IMR-90 (cell line): ENCODE measurements around the gene SLC22A5. TPM values are rescaled to one million over a fixed set of nuclear protein-coding genes. Genes with fewer than 3 reads are reported as not detected.

ENCODE experiments used
- ATAC-seq: fragments of 200-7000 bp; cut with Tn5 transposase; 2 replicates; pipeline ENCODE4 v1.9.1; 2020; ENCODE audit warnings: low read depth, mild to moderate bottlenecking, moderate library complexity
- BruUV-seq: library from RNA; stranded (reverse); fragments of 400-500 nt; replicated peaks from 2 replicates; lab custom pipeline; 2021; lab: Mats Ljungman, UMichigan
- CTCF ChIA-PET: fragments of 300-600 bp; formaldehyde crosslinking; extraction: SDS; loops from one replicate; lab custom pipeline; 2021; ENCODE audit warnings: antibody characterized with exemption; lab: Yijun Ruan, JAX
- POLR2A ChIA-PET: fragments of 300-600 bp; sonication (Branson Sonifier 250); formaldehyde crosslinking; loops from one replicate; lab custom pipeline; 2022; ENCODE audit warnings: antibody characterized with exemption; ENCODE audit not compliant: unreplicated experiment; lab: Charles Lee
- DNase-seq: peaks from one replicate; pipeline ENCODE4 v3.0.0; 2013
- H2AFZ ChIP-seq: replicated peaks from 2 replicates; pipeline ENCODE3; 2013; ENCODE audit warnings: low read length, mild to moderate bottlenecking; ENCODE audit not compliant: poor library complexity
- H2AK5ac ChIP-seq: 2 replicates; pipeline ENCODE4 v1.6.1; 2013; ENCODE audit warnings: low read depth, low read length, inconsistent platforms
- H2AK9ac ChIP-seq: replicated peaks from 2 replicates; pipeline ENCODE3; 2013; ENCODE audit warnings: mild to moderate bottlenecking, low read depth, low read length, moderate library complexity; ENCODE audit not compliant: poor library complexity
- H2BK120ac ChIP-seq: 2 replicates; pipeline ENCODE4 v1.6.1; 2013; ENCODE audit warnings: low read depth, low read length, inconsistent platforms
- H2BK15ac ChIP-seq: 3 replicates; pipeline ENCODE4 v1.6.1; 2013; ENCODE audit warnings: low read depth, low read length, inconsistent platforms
- H2BK20ac ChIP-seq: 2 replicates; pipeline ENCODE4 v1.6.1; 2013; ENCODE audit warnings: low read depth, mild to moderate bottlenecking, inconsistent platforms, low read length, moderate library complexity
- H2BK5ac ChIP-seq: 2 replicates; pipeline ENCODE4 v1.6.1; 2013; ENCODE audit warnings: mild to moderate bottlenecking, low read depth, low read length, inconsistent platforms; ENCODE audit not compliant: poor library complexity, severe bottlenecking
- H3K14ac ChIP-seq: replicated peaks from 2 replicates; pipeline ENCODE4 v1.6.1; 2013; ENCODE audit warnings: low read depth, low read length, inconsistent platforms
- H3K18ac ChIP-seq: 2 replicates; pipeline ENCODE4 v1.6.1; 2013; ENCODE audit warnings: low read depth, low read length, control low read depth
- H3K23ac ChIP-seq: 2 replicates; pipeline ENCODE4 v1.6.1; 2013; ENCODE audit warnings: low read depth, low read length, inconsistent platforms
- H3K27ac ChIP-seq: 2 replicates; pipeline ENCODE4 v1.5.1; 2013; ENCODE audit warnings: mild to moderate bottlenecking, control low read depth, low read length; ENCODE audit not compliant: insufficient read depth
- H3K27me3 ChIP-seq: 2 replicates; pipeline ENCODE4 v1.6.1; 2013; ENCODE audit warnings: low read length; ENCODE audit not compliant: control insufficient read depth, insufficient read depth
- H3K36me3 ChIP-seq: 2 replicates; pipeline ENCODE4 v1.6.1; 2013; ENCODE audit warnings: low read length, mixed read lengths; ENCODE audit not compliant: control insufficient read depth, insufficient read depth
- H3K4ac ChIP-seq: 2 replicates; pipeline ENCODE4 v1.6.1; 2013; ENCODE audit warnings: low read depth, low read length, inconsistent platforms
- H3K4me1 ChIP-seq: 2 replicates; pipeline ENCODE4 v1.6.1; 2013; ENCODE audit warnings: low read length, mixed read lengths; ENCODE audit not compliant: control insufficient read depth, insufficient read depth
- H3K4me2 ChIP-seq: 2 replicates; pipeline ENCODE4 v1.6.1; 2013; ENCODE audit warnings: low read depth, mild to moderate bottlenecking, control low read depth, low read length, moderate library complexity
- H3K4me3 ChIP-seq: 2 replicates; pipeline ENCODE4 v1.5.1; 2013; ENCODE audit warnings: low read depth, mild to moderate bottlenecking, control low read depth, low read length, moderate library complexity; ENCODE audit not compliant: insufficient read depth
- H3K56ac ChIP-seq: 2 replicates; pipeline ENCODE4 v1.6.1; 2013; ENCODE audit warnings: low read length, inconsistent platforms; ENCODE audit not compliant: insufficient read depth; ENCODE audit errors: extremely low read depth
- H3K79me1 ChIP-seq, 2 experiments: 2 replicates each; pipeline ENCODE4 v1.6.1; 2013; ENCODE audit warnings: low read length in 2 of 2, inconsistent platforms in 1 of 2, low read depth in 1 of 2
- H3K9ac ChIP-seq: 2 replicates; pipeline ENCODE4 v1.6.1; 2013; ENCODE audit warnings: low read depth, low read length, control low read depth
- H3K9me1 ChIP-seq: 2 replicates; pipeline ENCODE4 v1.6.1; 2013; ENCODE audit warnings: low read length, inconsistent platforms; ENCODE audit not compliant: insufficient read depth
- H3K9me3 ChIP-seq: 2 replicates; pipeline ENCODE4 v1.6.1; 2013; ENCODE audit warnings: low read length; ENCODE audit not compliant: control insufficient read depth, insufficient read depth
- H4K20me1 ChIP-seq: 2 replicates; pipeline ENCODE4 v1.6.1; 2013; ENCODE audit warnings: low read length, inconsistent platforms; ENCODE audit not compliant: insufficient read depth
- H4K5ac ChIP-seq: 2 replicates; pipeline ENCODE4 v1.6.1; 2013; ENCODE audit warnings: mild to moderate bottlenecking, low read depth, low read length, control low read depth
- H4K8ac ChIP-seq, 2 experiments: 2 replicates each; pipeline ENCODE4 v1.6.1; 2013; ENCODE audit warnings: low read depth in 2 of 2, low read length in 2 of 2, control low read depth in 1 of 2, inconsistent platforms in 1 of 2
- H4K91ac ChIP-seq: 2 replicates; pipeline ENCODE4 v1.6.1; 2013; ENCODE audit warnings: low read depth, low read length, inconsistent platforms; ENCODE audit not compliant: insufficient read depth
- BHLHE40 ChIP-seq: fragments of 150-350 bp; IDR thresholded peaks from 2 replicates; pipeline ENCODE4 v1.6.1; 2016; ENCODE audit warnings: mild to moderate bottlenecking, low read depth, low read length
- CEBPB ChIP-seq: IDR thresholded peaks from 2 replicates; pipeline ENCODE4 v1.6.1; 2012; ENCODE audit warnings: low read depth, low read length, improper control_type of control experiment
- CHD1 ChIP-seq: IDR thresholded peaks from 2 replicates; pipeline ENCODE4 v1.6.1; 2012; ENCODE audit warnings: low read depth, low read length, improper control_type of control experiment
- ELK1 ChIP-seq: fragments of 150-350 bp; IDR thresholded peaks from 2 replicates; pipeline ENCODE4 v1.6.1; 2016; ENCODE audit warnings: low read depth, mild to moderate bottlenecking, low read length, moderate library complexity, borderline replicate concordance
- MAFK ChIP-seq: IDR thresholded peaks from 2 replicates; pipeline ENCODE4 v1.6.1; 2012; ENCODE audit warnings: low read depth, low read length, improper control_type of control experiment
- MAZ ChIP-seq: IDR thresholded peaks from 2 replicates; pipeline ENCODE4 v1.6.1; 2012; ENCODE audit warnings: low read depth, mild to moderate bottlenecking, low read length, improper control_type of control experiment, moderate library complexity, borderline replicate concordance
- MXI1 ChIP-seq: IDR thresholded peaks from 2 replicates; pipeline ENCODE4 v1.6.1; 2012; ENCODE audit warnings: low read depth, mild to moderate bottlenecking, low read length, moderate library complexity, borderline replicate concordance
- POLR2A ChIP-seq: IDR thresholded peaks from 2 replicates; pipeline ENCODE4 v1.6.1; 2012; ENCODE audit warnings: mild to moderate bottlenecking, low read depth, low read length
- RAD21 ChIP-seq: IDR thresholded peaks from 2 replicates; pipeline ENCODE4 v1.6.1; 2012; ENCODE audit warnings: low read length, improper control_type of control experiment
- RCOR1 ChIP-seq: IDR thresholded peaks from 2 replicates; pipeline ENCODE4 v1.6.1; 2012; ENCODE audit warnings: mild to moderate bottlenecking, low read length, improper control_type of control experiment; ENCODE audit not compliant: insufficient replicate concordance
- USF2 ChIP-seq: fragments of 150-350 bp; IDR thresholded peaks from 2 replicates; pipeline ENCODE4 v1.6.1; 2017; ENCODE audit warnings: mild to moderate bottlenecking, antibody characterized with exemption, low read length, low read depth
- dilution Hi-C: fragments of 300-500 bp; cut with HindIII; formaldehyde crosslinking; loops from one replicate; pipeline ENCODE4 v1.14.3; 2018; ENCODE audit warnings: low sequenced_read_pairs; ENCODE audit not compliant: unreplicated experiment
- in situ Hi-C: fragments of 300-500 bp; cut with MboI; formaldehyde crosslinking; loops from 3 replicates; pipeline ENCODE4 v1.14.3; 2019; ENCODE audit warnings: low sequenced_read_pairs, inconsistent platforms, mixed read lengths
- intact Hi-C: fragments of 100-400 bp; cut with micrococcal nuclease; formaldehyde crosslinking; loops from 2 replicates; pipeline ENCODE4 v1.10.0; 2022
- polyA plus RNA-seq, 3 experiments: library from polyadenylated mRNA; depleted of rRNA; stranded (reverse); fragments of >200 nt; gene quantifications; 2 replicates each; pipeline ENCODE4 v1.2.3, GENCODE V29; 2012; ENCODE audit warnings: low replicate concordance in 1 of 3
- total RNA-seq: library from RNA; depleted of rRNA; stranded (reverse); fragments of >200 nt; gene quantifications from 2 replicates; pipeline ENCODE4 v1.2.3, GENCODE V29; 2012

Gene SLC22A5
- total and polyA plus RNA-seq, 2 of the 4 experiments (the other 2 are of a cell fraction): 6.1 to 7.1 TPM

- Histone ChIP-seq H3K4me2 (no peak overlapping the region), H2AK5ac (no peak overlapping the region), H2AK9ac (no peak overlapping the region), H3K9me3 (no peaks in the 10 kb centered on the region), H2BK5ac (no peak overlapping the region), H3K27ac (no peak overlapping the region), H2BK20ac (no peak overlapping the region), H4K91ac (no peak overlapping the region), H2BK15ac (no peak overlapping the region), H3K4ac (no peak overlapping the region), H3K14ac (no peak overlapping the region), H3K23ac (no peak overlapping the region), H3K56ac (no peak overlapping the region), H2AFZ (no peak overlapping the region), H2BK120ac (no peak overlapping the region), H4K20me1 (no peaks in the 10 kb centered on the region), H3K79me1 (peaks cover 11 to 49% of the 10 kb centered on the region in 2 experiments), H3K4me1 (peaks cover 19% of the 10 kb centered on the region), H3K9ac (no peak overlapping the region), H3K18ac (no peak overlapping the region), H4K8ac (no peak overlapping the region), H4K5ac (no peak overlapping the region), H3K36me3 (no peaks in the 10 kb centered on the region), H3K27me3 (no peaks in the 10 kb centered on the region), H3K9me1 (peaks cover 7% of the 10 kb centered on the region), H3K4me3 (no peak overlapping the region)
- TF ChIP-seq MAFK (no peak), USF2 (no peak), BHLHE40 (no peak), CHD1 (no peak), RCOR1 (no peak), MAZ (no peak), ELK1 (no peak), CEBPB (no peak), MXI1 (no peak), RAD21 (no peak), POLR2A (no peak)
- ChIA-PET POLR2A (no interaction called here), CTCF (no interaction called here)
- no TSS peak for BruUV-seq
- ATAC-seq (no peak), DNase-seq (no peak)
- intact Hi-C loops: no loop called here
- in situ Hi-C loops: no loop called here
- dilution Hi-C loops: no loop called here
These were observed 44.1 kb downstream of the SLC22A5 start for GRCh38 chr5:132413567-132413966.
